Cerebellar cortex (tissue), 1 donor: ENCODE data around the gene SCUBE3.

ENCODE experiments used
- DNase-seq: peaks from one replicate; pipeline ENCODE4 v3.0.0-alpha.2; 2015; ENCODE audit warnings: low spot score

Gene SCUBE3

GRCh38 chr6:35213824-35214756 is at the start of gene SCUBE3:
Gene SCUBE3 (plus strand): TSS chr6:35213956. CDS start chr6:35214419, 463 bp downstream.
- DNase-seq: peak; percentile 20

- DNase-seq: no peak
Observed at GRCh38 chr6:35164277-35164676, 49.5 kb upstream of the SCUBE3 start.

- no peak for DNase-seq
Observed at GRCh38 chr6:35164868-35165267, 48.9 kb upstream of the SCUBE3 start.

- DNase-seq: no peak
Observed at GRCh38 chr6:35165630-35166071, 48.1 kb upstream of the SCUBE3 start.

- no peak for DNase-seq
Observed at GRCh38 chr6:35166116-35166515, 47.6 kb upstream of the SCUBE3 start.

- DNase-seq: no peak
Observed at GRCh38 chr6:35166520-35166919, 47.2 kb upstream of the SCUBE3 start.

GRCh38 chr6:35167505-35167904 is 46.3 kb upstream of the SCUBE3 start:
- no peak for DNase-seq

- DNase-seq: no peak
Observed at GRCh38 chr6:35168461-35168861, 45.3 kb upstream of the SCUBE3 start.

- DNase-seq: no peak
Observed at GRCh38 chr6:35170166-35170565, 43.6 kb upstream of the SCUBE3 start.

GRCh38 chr6:35170891-35171290 is 42.9 kb upstream of the SCUBE3 start:
- no peak for DNase-seq

GRCh38 chr6:35173044-35173426 is 40.7 kb upstream of the SCUBE3 start:
- DNase-seq: no peak

GRCh38 chr6:35173427-35174087 is 40.2 kb upstream of the SCUBE3 start:
- DNase-seq: no peak

GRCh38 chr6:35174088-35174434 is 39.7 kb upstream of the SCUBE3 start:
- no peak for DNase-seq

- DNase-seq: no peak
Observed at GRCh38 chr6:35174501-35174900, 39.3 kb upstream of the SCUBE3 start.

- no peak for DNase-seq
Observed at GRCh38 chr6:35176301-35177024, 37.3 kb upstream of the SCUBE3 start.

- DNase-seq: no peak
Observed at GRCh38 chr6:35177157-35177556, 36.6 kb upstream of the SCUBE3 start.

- no peak for DNase-seq
Observed at GRCh38 chr6:35177596-35177995, 36.2 kb upstream of the SCUBE3 start.

- DNase-seq: no peak
Observed at GRCh38 chr6:35178012-35178411, 35.7 kb upstream of the SCUBE3 start.

- peak; percentile 12 for DNase-seq
Observed at GRCh38 chr6:35178932-35179832, 34.6 kb upstream of the SCUBE3 start.

GRCh38 chr6:35179901-35180535 is 33.7 kb upstream of the SCUBE3 start:
- DNase-seq: no peak

GRCh38 chr6:35181308-35181932 is 32.3 kb upstream of the SCUBE3 start:
- DNase-seq: no peak
